HG02970 (cell line): ENCODE results near the gene CSNK2A1.

ENCODE experiments used
- ATAC-seq: cut with Tn5 transposase; IDR thresholded peaks from one replicate; pipeline ENCODE4 v1.9.1; 2021; ENCODE audit warnings: mild to moderate bottlenecking, moderate library complexity, moderate number of reproducible peaks; ENCODE audit not compliant: unreplicated experiment, low FRiP score

The CSNK2A1 gene

GRCh38 chr20:434661-435419, 108.8 kb downstream of the CSNK2A1 start:
- ATAC-seq, result no peak

GRCh38 chr20:434221-434620, 109.4 kb downstream of the CSNK2A1 start:
- ATAC-seq, result no peak

GRCh38 chr20:433300-433975, 110.2 kb downstream of the CSNK2A1 start:
- ATAC-seq, result peak; percentile 50

- no peak for ATAC-seq
Observed at GRCh38 chr20:432677-433299, 110.8 kb downstream of the CSNK2A1 start.

- ATAC-seq, result no peak
Observed at GRCh38 chr20:432208-432607, 111.4 kb downstream of the CSNK2A1 start.

- no peak for ATAC-seq
Observed at GRCh38 chr20:431012-431904, 112.3 kb downstream of the CSNK2A1 start.

GRCh38 chr20:430091-430999, 113.2 kb downstream of the CSNK2A1 start:
- ATAC-seq, result no peak

GRCh38 chr20:428658-429200, 114.9 kb downstream of the CSNK2A1 start:
- no peak for ATAC-seq

- no peak for ATAC-seq
Observed at GRCh38 chr20:427849-428657, 115.5 kb downstream of the CSNK2A1 start.

GRCh38 chr20:427401-427800, 116.2 kb downstream of the CSNK2A1 start:
- no peak for ATAC-seq

- no peak for ATAC-seq
Observed at GRCh38 chr20:426566-426965, 117.0 kb downstream of the CSNK2A1 start.
